ENCODE data around the gene FBP1. TPM values are rescaled to one million over a fixed set of nuclear protein-coding genes. Genes with fewer than 3 reads are reported as not detected.

FBP1 gene
- total and polyA plus RNA-seq, 2 donors (not counting 3 experiments of a cell fraction or from before 2014, with no cell fraction given) = 2.5 to 3.8 TPM

DNA sequence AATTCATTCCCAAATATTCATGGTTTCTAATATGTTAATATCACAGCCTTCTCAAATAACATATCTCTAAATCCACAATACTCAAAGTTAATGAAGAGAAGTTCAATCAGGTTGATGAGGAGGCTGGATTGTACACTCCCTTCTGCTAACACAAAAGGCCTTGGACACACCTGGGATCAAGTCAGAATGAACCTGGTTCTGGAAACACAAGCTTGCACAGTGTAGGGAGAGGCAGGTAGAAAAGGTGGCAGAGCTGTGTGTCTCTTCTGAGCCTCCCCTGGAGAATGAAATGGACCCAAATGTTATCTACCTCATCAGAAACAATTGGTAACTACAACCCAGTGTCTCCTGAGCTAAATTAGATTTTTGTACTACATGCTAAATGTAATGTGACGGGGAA is 40.7 kb upstream of the FBP1 start:
- FAIRE-seq (no peak), DNase-seq (ENCODE audit: low read depth, low spot score) (no peak)
- Histone ChIP-seq H3K9me3 (replicated peaks; ENCODE audit: control insufficient read depth, insufficient read depth, low read length) (no peaks in the 10 kb centered on the region), H3K4me3 (replicated peaks in 1 of 3; ENCODE audit: insufficient read depth in 1 of 3, low read depth in 1 of 3, low read length in 3 of 3) (no peak overlapping the region), H4K20me1 (replicated peaks; ENCODE audit: control insufficient read depth, extremely low read depth, insufficient read depth, low read length) (no peaks in the 10 kb centered on the region), H3K27me3 (ENCODE audit: control insufficient read depth in 2 of 2, insufficient read depth in 2 of 2, low read length in 2 of 2) (peaks cover 3 to 4% of the 10 kb centered on the region in 2 experiments), H3K4me2 (ENCODE audit: insufficient read depth, low read length) (no peak overlapping the region), H3K9me1 (replicated peaks; ENCODE audit: control insufficient read depth, extremely low read depth, insufficient read depth, low read length) (no peaks in the 10 kb centered on the region), H3K79me2 (ENCODE audit: control insufficient read depth, insufficient read depth, low read length) (no peaks in the 10 kb centered on the region), H3K9ac (replicated peaks; ENCODE audit: extremely low read depth, insufficient read depth, low read length) (no peak overlapping the region), H2AFZ (ENCODE audit: low read depth, low read length) (no peak overlapping the region), H3K4me1 (ENCODE audit: control insufficient read depth, extremely low read depth, insufficient read depth, low read length) (no peaks in the 10 kb centered on the region), H3K27ac (ENCODE audit: insufficient read depth, low read depth, low read length) (no peak overlapping the region), H3K36me3 (ENCODE audit: control insufficient read depth in 2 of 2, extremely low read depth in 1 of 2, insufficient read depth in 2 of 2, low read length in 2 of 2) (no peaks in the 10 kb centered on the region)
- intact Hi-C loops (cut with micrococcal nuclease) (loop anchor here (5.0 kb wide), 1 partner anchor 327 kb away; no protein-coding TSS in a partner anchor), dilution Hi-C loops (cut with MboI; ENCODE audit: extremely low pct_ligation_motif_present, low sequenced_read_pairs) (no loop called here)
- TF ChIP-seq, protein P1, sequence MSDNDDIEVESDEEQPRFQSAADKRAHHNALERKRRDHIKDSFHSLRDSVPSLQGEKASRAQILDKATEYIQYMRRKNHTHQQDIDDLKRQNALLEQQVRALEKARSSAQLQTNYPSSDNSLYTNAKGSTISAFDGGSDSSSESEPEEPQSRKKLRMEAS (IDR thresholded peaks at IDR 0.05; ENCODE audit: insufficient read depth, insufficient read length) = no peak
- no peak for TF ChIP-seq POLR2AphosphoS5 (IDR thresholded peaks at IDR 0.05; ENCODE audit: insufficient read depth, low read depth, low read length)
- TF ChIP-seq EZH2 (IDR thresholded peaks at IDR 0.05; ENCODE audit: borderline replicate concordance, low read depth, low read length, severe bottlenecking) = no peak
- TF ChIP-seq GATA2 (IDR thresholded peaks at IDR 0.05; ENCODE audit: insufficient read depth, insufficient read length, low read depth, low read length) = no peak
- TF ChIP-seq POLR2A (IDR thresholded peaks at IDR 0.05; ENCODE audit: low read depth, low read length) = no peak
- no peak for TF ChIP-seq JUN (IDR thresholded peaks at IDR 0.05; ENCODE audit: borderline replicate concordance, insufficient read depth, insufficient read length, low read depth)
- TF ChIP-seq MYC (IDR thresholded peaks at IDR 0.05; ENCODE audit: low read depth, low read length) = no peak
- TF ChIP-seq FOS (IDR thresholded peaks at IDR 0.05; ENCODE audit: borderline replicate concordance, insufficient read depth, low read length) = no peak
- TF ChIP-seq, protein P2, sequence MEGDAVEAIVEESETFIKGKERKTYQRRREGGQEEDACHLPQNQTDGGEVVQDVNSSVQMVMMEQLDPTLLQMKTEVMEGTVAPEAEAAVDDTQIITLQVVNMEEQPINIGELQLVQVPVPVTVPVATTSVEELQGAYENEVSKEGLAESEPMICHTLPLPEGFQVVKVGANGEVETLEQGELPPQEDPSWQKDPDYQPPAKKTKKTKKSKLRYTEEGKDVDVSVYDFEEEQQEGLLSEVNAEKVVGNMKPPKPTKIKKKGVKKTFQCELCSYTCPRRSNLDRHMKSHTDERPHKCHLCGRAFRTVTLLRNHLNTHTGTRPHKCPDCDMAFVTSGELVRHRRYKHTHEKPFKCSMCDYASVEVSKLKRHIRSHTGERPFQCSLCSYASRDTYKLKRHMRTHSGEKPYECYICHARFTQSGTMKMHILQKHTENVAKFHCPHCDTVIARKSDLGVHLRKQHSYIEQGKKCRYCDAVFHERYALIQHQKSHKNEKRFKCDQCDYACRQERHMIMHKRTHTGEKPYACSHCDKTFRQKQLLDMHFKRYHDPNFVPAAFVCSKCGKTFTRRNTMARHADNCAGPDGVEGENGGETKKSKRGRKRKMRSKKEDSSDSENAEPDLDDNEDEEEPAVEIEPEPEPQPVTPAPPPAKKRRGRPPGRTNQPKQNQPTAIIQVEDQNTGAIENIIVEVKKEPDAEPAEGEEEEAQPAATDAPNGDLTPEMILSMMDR (IDR thresholded peaks at IDR 0.05; ENCODE audit: extremely low read depth in 1 of 2, insufficient read depth in 1 of 2, low read depth in 1 of 2, low read length in 2 of 2) = no peak
- POLR2A ChIA-PET = no interaction called here
- CTCF ChIA-PET = interaction anchor here (1.4 to 11.8 kb wide), 13 partner anchors 11 to 1637 kb away, joined by 3 to 707 read pairs (median 10); no protein-coding TSS in a partner anchor
- no TSS peak for BruUV-seq (replicated peaks)
